ENCODE measurements around the gene GSE1. TPM values are rescaled to one million over a fixed set of nuclear protein-coding genes. Genes with fewer than 3 reads are reported as not detected.

Gene GSE1
- total and polyA plus RNA-seq, 2 of the 13 experiments (the other 11 are each of a cell fraction or from before 2014, with no cell fraction given) = 16.1 to 31.2 TPM

DNA sequence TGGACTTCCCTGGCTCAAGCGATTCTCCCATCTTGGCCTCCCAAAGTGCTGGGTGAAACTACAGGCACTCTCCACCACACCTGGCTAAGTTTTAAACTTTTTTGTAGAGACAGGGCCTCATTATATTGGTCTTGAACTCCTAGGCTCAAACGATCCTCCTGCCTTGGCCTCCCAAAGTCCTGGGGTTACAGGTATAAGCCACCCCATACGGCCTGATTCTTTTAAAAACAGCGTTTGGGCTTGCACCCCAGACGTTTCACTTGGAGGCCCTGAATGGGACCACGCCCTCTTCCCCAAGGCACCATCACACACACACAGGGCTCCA is 105.0 kb downstream of the GSE1 start:
- H3K27me3 ChIP-seq (ENCODE audit: control insufficient read depth in 1 of 2, insufficient read depth in 2 of 2, low read length in 2 of 2) = peaks cover 6 to 40% of the 10 kb centered on the region in 2 experiments; a peak in 4 of 5 replicates
- H3K36me3 ChIP-seq (replicated peaks in 1 of 2; ENCODE audit: control insufficient read depth in 1 of 2, insufficient read depth in 2 of 2, low read length in 2 of 2) = no peaks in the 10 kb centered on the region
- no peak overlapping the region for H3K4me2 ChIP-seq (ENCODE audit: low read depth, low read length)
- no peaks in the 10 kb centered on the region for H3K79me2 ChIP-seq (ENCODE audit: insufficient read depth, low read length)
- POLR2A ChIA-PET = no interaction called here
- H2AFZ ChIP-seq (ENCODE audit: low read length) = no peak overlapping the region
- H3K9ac ChIP-seq (ENCODE audit: insufficient read depth, low read depth, low read length) = no peak overlapping the region
- DNase-seq (ENCODE audit: low spot score) (no peak), ATAC-seq (no peak), FAIRE-seq (no peak)
- BruUV-seq (replicated peaks) = no TSS peak
- peaks cover 3% of the 10 kb centered on the region; the same call in 1 of the 2 replicates for H4K20me1 ChIP-seq (ENCODE audit: insufficient read depth, low read length)
- intact Hi-C loops (cut with micrococcal nuclease; ENCODE audit: unreplicated experiment) (loop anchor here (1.0 to 10.0 kb wide), 2 partner anchors 43 to 323 kb away; no protein-coding TSS in a partner anchor), in situ Hi-C loops (cut with HindIII; ENCODE audit: extremely low pct_ligation_motif_present, low pct_unique_long_range_greater_than_20kb) (loop anchor here (5.0 kb wide), 1 partner anchor 61 kb away; no protein-coding TSS in a partner anchor)
- H3K4me3 ChIP-seq (replicated peaks in 1 of 3; ENCODE audit: insufficient read depth in 1 of 3, low read depth in 2 of 3, low read length in 3 of 3) = no peak overlapping the region
- no peaks in the 10 kb centered on the region for H3K9me3 ChIP-seq (ENCODE audit: low read length)
- H3K4me1 ChIP-seq (ENCODE audit: insufficient read depth, low read length) = 0 out of 2 replicates have a peak, but pooled peaks cover 5% of the 10 kb centered on the region
- CTCF ChIA-PET (ENCODE audit: low intra/inter-chr PET ratio, low total read pairs) = interaction anchor here (0.7 to 2.9 kb wide), 7 partner anchors 43 to 371 kb away, joined by 3 to 18 read pairs (median 5); no protein-coding TSS in a partner anchor
- WGBS (ENCODE audit: low lambda C conversion rate) = 25% methylated on average over 6 of the region's 6 CpGs
- no peak overlapping the region for H3K27ac ChIP-seq (ENCODE audit: extremely low read length, insufficient read depth, low read length)
- TF ChIP-seq MTF2 (CRISPR knock-in tag; IDR thresholded peaks at IDR 0.05; ENCODE audit: borderline replicate concordance) = no peak
- 0 out of 2 replicates have a peak, but pooled peaks have one; percentile 35 for TF ChIP-seq EED (CRISPR knock-in tag; IDR thresholded peaks at IDR 0.05)
- TF ChIP-seq ZNF543 (CRISPR knock-in tag; IDR thresholded peaks at IDR 0.05) = no peak
- TF ChIP-seq NR3C1 (CRISPR knock-in tag; IDR thresholded peaks at IDR 0.05) = no peak
- no peak for TF ChIP-seq MAZ (IDR thresholded peaks at IDR 0.05; ENCODE audit: borderline replicate concordance, low read depth, low read length)
- 0 out of 2 replicates have a peak, but pooled peaks have one; percentile 23 for TF ChIP-seq MAZ (CRISPR knock-in tag; IDR thresholded peaks at IDR 0.05; ENCODE audit: low read depth)
- TF ChIP-seq, protein P1, sequence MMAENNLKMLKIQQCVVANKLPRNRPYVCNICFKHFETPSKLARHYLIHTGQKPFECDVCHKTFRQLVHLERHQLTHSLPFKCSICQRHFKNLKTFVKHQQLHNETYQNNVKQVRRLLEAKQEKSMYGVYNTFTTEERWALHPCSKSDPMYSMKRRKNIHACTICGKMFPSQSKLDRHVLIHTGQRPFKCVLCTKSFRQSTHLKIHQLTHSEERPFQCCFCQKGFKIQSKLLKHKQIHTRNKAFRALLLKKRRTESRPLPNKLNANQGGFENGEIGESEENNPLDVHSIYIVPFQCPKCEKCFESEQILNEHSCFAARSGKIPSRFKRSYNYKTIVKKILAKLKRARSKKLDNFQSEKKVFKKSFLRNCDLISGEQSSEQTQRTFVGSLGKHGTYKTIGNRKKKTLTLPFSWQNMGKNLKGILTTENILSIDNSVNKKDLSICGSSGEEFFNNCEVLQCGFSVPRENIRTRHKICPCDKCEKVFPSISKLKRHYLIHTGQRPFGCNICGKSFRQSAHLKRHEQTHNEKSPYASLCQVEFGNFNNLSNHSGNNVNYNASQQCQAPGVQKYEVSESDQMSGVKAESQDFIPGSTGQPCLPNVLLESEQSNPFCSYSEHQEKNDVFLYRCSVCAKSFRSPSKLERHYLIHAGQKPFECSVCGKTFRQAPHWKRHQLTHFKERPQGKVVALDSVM (CRISPR knock-in tag; IDR thresholded peaks at IDR 0.05) = peak; percentile 45; the same call in 1 of the 2 replicates
- TF ChIP-seq KLF9 (CRISPR knock-in tag; IDR thresholded peaks at IDR 0.05; ENCODE audit: low read depth) = no peak
- no peak for TF ChIP-seq ZNF367 (CRISPR knock-in tag; IDR thresholded peaks at IDR 0.05; ENCODE audit: borderline replicate concordance)
- TF ChIP-seq, protein P2, sequence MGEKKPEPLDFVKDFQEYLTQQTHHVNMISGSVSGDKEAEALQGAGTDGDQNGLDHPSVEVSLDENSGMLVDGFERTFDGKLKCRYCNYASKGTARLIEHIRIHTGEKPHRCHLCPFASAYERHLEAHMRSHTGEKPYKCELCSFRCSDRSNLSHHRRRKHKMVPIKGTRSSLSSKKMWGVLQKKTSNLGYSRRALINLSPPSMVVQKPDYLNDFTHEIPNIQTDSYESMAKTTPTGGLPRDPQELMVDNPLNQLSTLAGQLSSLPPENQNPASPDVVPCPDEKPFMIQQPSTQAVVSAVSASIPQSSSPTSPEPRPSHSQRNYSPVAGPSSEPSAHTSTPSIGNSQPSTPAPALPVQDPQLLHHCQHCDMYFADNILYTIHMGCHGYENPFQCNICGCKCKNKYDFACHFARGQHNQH (CRISPR knock-in tag; IDR thresholded peaks at IDR 0.05) = no peak
- no peak for TF ChIP-seq ERF (CRISPR knock-in tag; IDR thresholded peaks at IDR 0.05)
- TF ChIP-seq ADNP (CRISPR knock-in tag; IDR thresholded peaks at IDR 0.05) = no peak
- TF ChIP-seq TCF12 (IDR thresholded peaks at IDR 0.05) = no peak
- 0 out of 2 replicates have a peak, but pooled peaks have one; percentile 8 for TF ChIP-seq TCF12 (CRISPR knock-in tag; IDR thresholded peaks at IDR 0.05)
- 0 out of 2 replicates have a peak, but pooled peaks have one; percentile 27 for TF ChIP-seq PHF21A (CRISPR knock-in tag; IDR thresholded peaks at IDR 0.05)
- TF ChIP-seq ZNF180 (CRISPR knock-in tag; IDR thresholded peaks at IDR 0.05; ENCODE audit: borderline replicate concordance, low read depth) = no peak
- TF ChIP-seq, protein P3, sequence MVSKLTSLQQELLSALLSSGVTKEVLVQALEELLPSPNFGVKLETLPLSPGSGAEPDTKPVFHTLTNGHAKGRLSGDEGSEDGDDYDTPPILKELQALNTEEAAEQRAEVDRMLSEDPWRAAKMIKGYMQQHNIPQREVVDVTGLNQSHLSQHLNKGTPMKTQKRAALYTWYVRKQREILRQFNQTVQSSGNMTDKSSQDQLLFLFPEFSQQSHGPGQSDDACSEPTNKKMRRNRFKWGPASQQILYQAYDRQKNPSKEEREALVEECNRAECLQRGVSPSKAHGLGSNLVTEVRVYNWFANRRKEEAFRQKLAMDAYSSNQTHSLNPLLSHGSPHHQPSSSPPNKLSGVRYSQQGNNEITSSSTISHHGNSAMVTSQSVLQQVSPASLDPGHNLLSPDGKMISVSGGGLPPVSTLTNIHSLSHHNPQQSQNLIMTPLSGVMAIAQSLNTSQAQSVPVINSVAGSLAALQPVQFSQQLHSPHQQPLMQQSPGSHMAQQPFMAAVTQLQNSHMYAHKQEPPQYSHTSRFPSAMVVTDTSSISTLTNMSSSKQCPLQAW (CRISPR knock-in tag; IDR thresholded peaks at IDR 0.05) = 0 out of 2 replicates have a peak, but pooled peaks have one; percentile 19
- 0 out of 2 replicates have a peak, but pooled peaks have one; percentile 29 for TF ChIP-seq ELF1 (CRISPR knock-in tag; IDR thresholded peaks at IDR 0.05)
- TF ChIP-seq CAMTA2 (CRISPR knock-in tag; IDR thresholded peaks at IDR 0.05; ENCODE audit: borderline replicate concordance) = no peak
- TF ChIP-seq IRX3 (CRISPR knock-in tag; IDR thresholded peaks at IDR 0.05; ENCODE audit: borderline replicate concordance, low read depth) = no peak
